ENCODE results near the gene IGFBP6.

The IGFBP6 gene

GRCh38 chr12:53122961-53123468 is 25.5 kb downstream of the IGFBP6 start:
- no peak for DNase-seq

GRCh38 chr12:53123578-53124351 is 26.3 kb downstream of the IGFBP6 start:
- no peak for DNase-seq

- no peak for DNase-seq
Observed at GRCh38 chr12:53124352-53124723, 26.9 kb downstream of the IGFBP6 start.

- DNase-seq, result no peak
Observed at GRCh38 chr12:53127169-53127568, 29.7 kb downstream of the IGFBP6 start.

- no peak for DNase-seq
Observed at GRCh38 chr12:53128780-53129569, 31.5 kb downstream of the IGFBP6 start.

GRCh38 chr12:53131844-53132243 is 34.4 kb downstream of the IGFBP6 start:
- DNase-seq, result no peak

- no peak for DNase-seq
Observed at GRCh38 chr12:53133722-53134121, 36.3 kb downstream of the IGFBP6 start.

GRCh38 chr12:53143355-53143754 is 45.9 kb downstream of the IGFBP6 start:
- DNase-seq, result no peak

GRCh38 chr12:53145383-53146260 is 48.2 kb downstream of the IGFBP6 start:
- no peak for DNase-seq

- no peak for DNase-seq
Observed at GRCh38 chr12:53147181-53147580, 49.7 kb downstream of the IGFBP6 start.

- DNase-seq, result no peak
Observed at GRCh38 chr12:53147653-53148052, 50.2 kb downstream of the IGFBP6 start.

GRCh38 chr12:53151039-53151438 is 53.6 kb downstream of the IGFBP6 start:
- DNase-seq, result no peak
